WERI-Rb-1 (cell line): ENCODE data around the gene TRANK1.

ENCODE experiments used
- DNase-seq: peaks from one replicate; pipeline ENCODE4 v3.0.0-alpha.2; 2020
- H3K27ac ChIP-seq: fragments of 250-450 bp; sonication (Bioruptor Pico); 2 replicates; pipeline ENCODE4 v1.5.1; 2020; ENCODE audit warnings: mild to moderate bottlenecking, moderate library complexity
- H3K27me3 ChIP-seq: fragments of 250-450 bp; sonication (Bioruptor Pico); 2 replicates; pipeline ENCODE4 v1.5.1; 2021; ENCODE audit warnings: mild to moderate bottlenecking, low read depth, moderate library complexity; ENCODE audit not compliant: insufficient read depth, severe bottlenecking
- H3K36me3 ChIP-seq: fragments of 250-450 bp; sonication (Bioruptor Pico); 2 replicates; pipeline ENCODE4 v1.5.1; 2020; ENCODE audit warnings: mild to moderate bottlenecking, moderate library complexity
- H3K4me3 ChIP-seq: 2 replicates; pipeline ENCODE4 v1.5.1; 2011; ENCODE audit warnings: low read depth, mild to moderate bottlenecking, control low read depth, low read length
- H3K9me3 ChIP-seq: fragments of 250-450 bp; sonication (Bioruptor Pico); 2 replicates; pipeline ENCODE4 v1.5.1; 2021; ENCODE audit warnings: mild to moderate bottlenecking, moderate library complexity; ENCODE audit not compliant: severe bottlenecking
- TF ChIP-seq, protein P1 (sequence below): IDR thresholded peaks from 2 replicates; pipeline ENCODE4 v1.5.1; 2011; ENCODE audit warnings: low read depth, mild to moderate bottlenecking, control low read depth, inconsistent platforms, low read length

The TRANK1 gene

DNA sequence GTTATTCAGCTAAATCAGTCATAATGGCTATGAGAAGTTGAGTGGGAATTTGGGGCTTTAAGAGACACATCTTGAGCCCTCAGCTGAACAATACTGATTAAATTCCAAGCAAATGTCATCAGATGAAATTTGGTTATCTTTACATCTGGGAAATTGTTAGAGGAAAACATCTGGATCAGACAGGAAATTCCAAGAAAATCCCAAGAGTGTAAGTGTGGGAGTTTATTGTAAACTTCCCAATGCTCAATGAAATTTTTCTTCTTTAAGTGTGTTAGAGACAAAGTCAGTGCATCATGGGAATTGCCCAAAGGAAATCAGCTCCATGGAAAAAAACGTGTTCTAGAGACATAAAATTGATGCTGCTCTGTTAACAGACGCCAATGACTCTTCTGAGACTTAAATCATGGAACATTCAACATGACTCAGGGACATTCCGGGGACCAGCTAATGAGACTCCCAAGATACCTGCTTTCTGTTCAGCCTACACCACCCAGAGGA is 160.7 kb downstream of the TRANK1 start:
- Histone ChIP-seq H3K9me3 (no peaks in the 10 kb centered on the region), H3K36me3 (no peaks in the 10 kb centered on the region), H3K27me3 (no peaks in the 10 kb centered on the region), H3K27ac (no peak overlapping the region), H3K4me3 (no peak overlapping the region)
- no peak for DNase-seq
- TF ChIP-seq, protein P1, sequence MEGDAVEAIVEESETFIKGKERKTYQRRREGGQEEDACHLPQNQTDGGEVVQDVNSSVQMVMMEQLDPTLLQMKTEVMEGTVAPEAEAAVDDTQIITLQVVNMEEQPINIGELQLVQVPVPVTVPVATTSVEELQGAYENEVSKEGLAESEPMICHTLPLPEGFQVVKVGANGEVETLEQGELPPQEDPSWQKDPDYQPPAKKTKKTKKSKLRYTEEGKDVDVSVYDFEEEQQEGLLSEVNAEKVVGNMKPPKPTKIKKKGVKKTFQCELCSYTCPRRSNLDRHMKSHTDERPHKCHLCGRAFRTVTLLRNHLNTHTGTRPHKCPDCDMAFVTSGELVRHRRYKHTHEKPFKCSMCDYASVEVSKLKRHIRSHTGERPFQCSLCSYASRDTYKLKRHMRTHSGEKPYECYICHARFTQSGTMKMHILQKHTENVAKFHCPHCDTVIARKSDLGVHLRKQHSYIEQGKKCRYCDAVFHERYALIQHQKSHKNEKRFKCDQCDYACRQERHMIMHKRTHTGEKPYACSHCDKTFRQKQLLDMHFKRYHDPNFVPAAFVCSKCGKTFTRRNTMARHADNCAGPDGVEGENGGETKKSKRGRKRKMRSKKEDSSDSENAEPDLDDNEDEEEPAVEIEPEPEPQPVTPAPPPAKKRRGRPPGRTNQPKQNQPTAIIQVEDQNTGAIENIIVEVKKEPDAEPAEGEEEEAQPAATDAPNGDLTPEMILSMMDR = no peak

DNA sequence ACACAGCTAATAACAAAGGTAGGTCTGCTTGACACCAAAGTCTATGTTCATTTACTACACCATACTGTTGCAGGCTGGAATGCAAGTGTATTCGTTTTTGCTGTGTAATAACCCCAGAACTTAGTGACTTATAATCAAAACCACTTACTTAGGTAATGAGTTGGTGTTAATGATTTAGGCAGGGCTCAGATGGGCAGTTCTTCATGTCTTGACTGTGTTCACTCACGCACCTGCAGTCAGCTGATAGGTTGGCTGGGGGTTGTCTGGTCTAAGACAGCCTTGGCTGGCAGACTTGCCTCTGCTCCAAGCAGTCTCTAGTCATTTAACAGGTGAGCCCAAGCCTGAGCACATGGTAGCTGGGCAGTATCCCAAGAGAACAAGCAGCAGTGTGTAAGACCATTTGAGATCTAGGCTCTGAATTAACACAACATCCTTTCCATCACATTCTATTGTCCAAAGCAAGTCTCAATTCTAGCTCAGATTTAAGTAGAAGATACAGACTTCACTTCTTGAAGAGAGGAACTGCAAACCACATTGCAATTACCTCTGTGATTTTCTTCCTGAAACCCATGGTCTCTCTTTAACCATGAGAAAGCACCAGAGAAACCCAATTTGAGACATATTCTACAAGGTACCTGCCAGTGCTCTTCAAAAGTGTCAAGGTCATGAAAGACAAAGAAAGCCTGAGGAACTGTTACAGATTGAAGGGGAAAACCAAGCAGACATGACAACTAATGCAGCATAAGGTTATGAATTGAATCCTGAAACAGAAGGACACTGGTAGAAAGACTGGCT is 167.2 kb downstream of the TRANK1 start:
- Histone ChIP-seq H3K27ac (no peak overlapping the region), H3K4me3 (no peak overlapping the region), H3K36me3 (no peaks in the 10 kb centered on the region), H3K27me3 (no peaks in the 10 kb centered on the region), H3K9me3 (no peaks in the 10 kb centered on the region)
- no peak for DNase-seq
- TF ChIP-seq, protein P1 = no peak
